ENCODE data around the gene ATXN2. TPM values are rescaled to one million over a fixed set of nuclear protein-coding genes. Genes with fewer than 3 reads are reported as not detected.

ATXN2 gene
- total RNA-seq, 1 donor from 2014 or later, result 66.8 TPM

DNA sequence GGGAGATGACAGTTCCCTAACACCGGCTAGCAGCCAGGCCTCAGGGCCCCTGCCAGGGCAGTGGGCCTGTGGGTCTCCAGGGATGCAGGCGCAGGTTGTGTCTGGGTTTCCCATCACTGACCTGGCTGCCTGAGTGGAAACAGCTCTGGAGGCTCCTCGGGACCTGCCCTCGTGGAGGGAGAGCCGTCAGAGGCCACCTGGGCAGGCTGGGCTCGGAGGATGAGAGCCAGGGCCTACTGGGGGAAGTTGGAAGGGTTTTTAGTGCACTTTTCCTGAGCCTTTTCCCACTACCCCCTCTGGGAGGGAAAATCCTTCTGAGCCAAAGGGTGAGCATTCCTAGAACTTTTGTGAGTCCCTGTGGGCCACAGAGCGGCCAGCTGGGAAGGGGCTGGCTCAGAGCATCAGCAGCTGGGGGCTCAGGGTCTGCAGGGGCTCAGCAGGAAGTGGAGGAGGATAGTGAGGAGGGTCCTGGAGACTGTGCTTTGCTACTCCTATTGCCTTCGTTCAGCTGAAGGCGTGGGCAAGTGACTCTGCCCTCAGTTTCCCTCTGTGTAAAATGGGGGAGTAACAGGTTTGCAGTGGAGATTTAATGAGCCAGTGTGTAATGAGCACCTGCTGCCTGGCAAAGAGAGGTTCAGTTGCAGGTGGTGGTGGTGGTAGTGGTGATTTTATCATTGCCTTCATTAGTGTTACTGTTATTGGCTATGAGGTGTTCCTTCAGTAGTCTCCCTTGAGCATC, 191.6 kb downstream of the ATXN2 start:
- no peaks in the 10 kb centered on the region for H3K9me3 Mint-ChIP-seq (ENCODE audit: low read depth)
- TF ChIP-seq, protein P1, sequence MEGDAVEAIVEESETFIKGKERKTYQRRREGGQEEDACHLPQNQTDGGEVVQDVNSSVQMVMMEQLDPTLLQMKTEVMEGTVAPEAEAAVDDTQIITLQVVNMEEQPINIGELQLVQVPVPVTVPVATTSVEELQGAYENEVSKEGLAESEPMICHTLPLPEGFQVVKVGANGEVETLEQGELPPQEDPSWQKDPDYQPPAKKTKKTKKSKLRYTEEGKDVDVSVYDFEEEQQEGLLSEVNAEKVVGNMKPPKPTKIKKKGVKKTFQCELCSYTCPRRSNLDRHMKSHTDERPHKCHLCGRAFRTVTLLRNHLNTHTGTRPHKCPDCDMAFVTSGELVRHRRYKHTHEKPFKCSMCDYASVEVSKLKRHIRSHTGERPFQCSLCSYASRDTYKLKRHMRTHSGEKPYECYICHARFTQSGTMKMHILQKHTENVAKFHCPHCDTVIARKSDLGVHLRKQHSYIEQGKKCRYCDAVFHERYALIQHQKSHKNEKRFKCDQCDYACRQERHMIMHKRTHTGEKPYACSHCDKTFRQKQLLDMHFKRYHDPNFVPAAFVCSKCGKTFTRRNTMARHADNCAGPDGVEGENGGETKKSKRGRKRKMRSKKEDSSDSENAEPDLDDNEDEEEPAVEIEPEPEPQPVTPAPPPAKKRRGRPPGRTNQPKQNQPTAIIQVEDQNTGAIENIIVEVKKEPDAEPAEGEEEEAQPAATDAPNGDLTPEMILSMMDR (IDR thresholded peaks at IDR 0.05), result peak; percentile 10
- H3K4me3 Mint-ChIP-seq (ENCODE audit: unreplicated experiment), result peak overlapping the region; percentile 78
- peaks cover 80% of the 10 kb centered on the region for H3K4me1 Mint-ChIP-seq (ENCODE audit: low read depth)
- H3K27me3 Mint-ChIP-seq (ENCODE audit: low read depth), result no peaks in the 10 kb centered on the region
- no peaks in the 10 kb centered on the region for H3K36me3 Mint-ChIP-seq (ENCODE audit: low read depth)
- DNase-seq (ENCODE audit: low spot score), result no peak
- H3K27ac Mint-ChIP-seq (ENCODE audit: unreplicated experiment), result peak overlapping the region; percentile 53

DNA sequence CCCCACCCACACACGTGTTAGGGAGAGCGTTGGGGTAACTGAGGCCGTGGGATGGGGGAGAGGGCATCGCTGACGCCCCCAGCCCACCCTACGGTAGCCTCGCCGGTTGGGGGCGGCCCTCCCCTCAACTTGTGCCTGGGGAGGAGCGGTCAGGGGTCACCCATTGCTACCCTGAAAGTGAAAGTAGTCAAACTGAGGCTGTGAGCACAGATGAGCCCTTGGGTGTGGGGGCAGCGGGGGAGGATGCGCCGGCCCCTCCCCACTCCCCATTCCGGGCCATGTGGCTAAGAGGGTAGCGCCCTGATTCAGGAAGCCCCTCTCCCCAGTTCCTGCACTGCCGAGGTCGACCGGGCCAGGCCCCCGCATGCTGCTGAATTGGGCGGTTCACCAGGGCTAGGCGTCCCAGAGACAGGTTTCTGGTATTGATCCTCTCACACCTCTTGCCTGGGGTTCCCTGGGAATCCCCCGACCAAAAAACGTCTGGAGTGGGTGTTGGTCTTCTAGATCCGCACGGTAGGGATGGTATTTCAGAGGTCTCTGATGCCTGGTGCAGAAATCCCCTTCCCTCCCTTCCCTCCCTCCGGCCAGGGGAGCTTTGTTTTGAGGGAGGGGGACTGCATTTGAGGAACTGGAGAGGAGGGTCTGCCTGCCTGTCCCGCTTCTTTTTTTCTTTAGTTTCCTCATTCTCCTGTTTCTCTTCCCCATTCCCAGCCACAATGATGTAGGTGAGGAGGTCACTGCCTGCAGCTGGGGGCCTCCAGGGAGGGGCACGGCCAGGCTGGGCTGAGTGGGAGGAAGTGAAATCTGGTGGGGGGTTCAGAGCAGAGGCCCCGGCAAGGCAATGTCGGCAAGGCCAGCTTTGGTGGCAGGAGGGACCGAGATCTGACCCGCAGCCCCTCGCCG, 192.4 kb downstream of the ATXN2 start:
- Mint-ChIP-seq H3K9me3 (ENCODE audit: low read depth) (no peaks in the 10 kb centered on the region), H3K36me3 (ENCODE audit: low read depth) (no peaks in the 10 kb centered on the region), H3K27me3 (ENCODE audit: low read depth) (no peaks in the 10 kb centered on the region), H3K27ac (ENCODE audit: unreplicated experiment) (peak overlapping the region; percentile 74), H3K4me1 (ENCODE audit: low read depth) (peaks cover 72% of the 10 kb centered on the region), H3K4me3 (ENCODE audit: unreplicated experiment) (peak overlapping the region; percentile 78)
- TF ChIP-seq, protein P1 (IDR thresholded peaks at IDR 0.05), result no peak
- no peak for DNase-seq (ENCODE audit: low spot score)

DNA sequence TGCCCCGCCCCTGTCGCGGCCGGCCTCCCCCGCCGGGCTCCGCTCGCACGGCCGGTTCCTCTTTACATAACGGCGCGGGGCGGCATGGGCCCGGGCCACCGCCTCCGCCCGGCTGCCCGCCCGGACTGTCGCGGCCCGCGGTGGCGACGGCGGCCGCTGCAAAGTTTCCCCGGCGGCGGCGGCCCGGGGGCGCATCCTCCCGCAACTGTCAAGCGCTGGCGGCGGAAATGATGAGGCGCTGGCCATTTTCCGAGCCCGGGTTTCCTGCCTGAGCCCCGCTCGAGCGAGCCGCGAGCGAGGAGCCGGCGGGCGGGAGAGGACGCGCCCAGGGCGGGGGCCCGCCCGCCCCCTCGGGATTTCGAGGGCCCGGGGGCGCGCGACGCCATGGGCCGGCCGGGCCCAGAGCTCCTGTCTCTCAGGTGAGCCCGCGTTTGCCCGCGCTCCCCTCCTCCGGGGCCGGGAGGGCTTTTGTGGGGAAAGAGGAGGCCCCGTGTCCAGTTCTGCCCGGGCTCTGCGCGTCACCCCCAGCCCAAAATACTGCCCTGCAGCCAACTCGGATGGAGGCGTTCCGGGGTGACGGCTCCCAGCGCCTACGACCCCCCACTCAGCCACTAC, 193.1 kb downstream of the ATXN2 start, which contains the start of gene SH2B3:
SH2B3 (plus strand) TSS at position 65 of the 615 bp plus-strand sequence. CDS start 12,223 bp downstream, outside the sequence.
- DNase-seq (ENCODE audit: low spot score), result no peak
- no peaks in the 10 kb centered on the region for H3K27me3 Mint-ChIP-seq (ENCODE audit: low read depth)
- TF ChIP-seq, protein P1 (IDR thresholded peaks at IDR 0.05), result no peak
- H3K27ac Mint-ChIP-seq (ENCODE audit: unreplicated experiment), result peak within 1 kb of the TSS; percentile 74
- H3K36me3 Mint-ChIP-seq (ENCODE audit: low read depth), result no peaks in the 10 kb centered on the region
- peak within 1 kb of the TSS; percentile 81 for H3K4me3 Mint-ChIP-seq (ENCODE audit: unreplicated experiment)
- peaks cover 66% of the 10 kb centered on the region for H3K4me1 Mint-ChIP-seq (ENCODE audit: low read depth)
- no peaks in the 10 kb centered on the region for H3K9me3 Mint-ChIP-seq (ENCODE audit: low read depth)

DNA sequence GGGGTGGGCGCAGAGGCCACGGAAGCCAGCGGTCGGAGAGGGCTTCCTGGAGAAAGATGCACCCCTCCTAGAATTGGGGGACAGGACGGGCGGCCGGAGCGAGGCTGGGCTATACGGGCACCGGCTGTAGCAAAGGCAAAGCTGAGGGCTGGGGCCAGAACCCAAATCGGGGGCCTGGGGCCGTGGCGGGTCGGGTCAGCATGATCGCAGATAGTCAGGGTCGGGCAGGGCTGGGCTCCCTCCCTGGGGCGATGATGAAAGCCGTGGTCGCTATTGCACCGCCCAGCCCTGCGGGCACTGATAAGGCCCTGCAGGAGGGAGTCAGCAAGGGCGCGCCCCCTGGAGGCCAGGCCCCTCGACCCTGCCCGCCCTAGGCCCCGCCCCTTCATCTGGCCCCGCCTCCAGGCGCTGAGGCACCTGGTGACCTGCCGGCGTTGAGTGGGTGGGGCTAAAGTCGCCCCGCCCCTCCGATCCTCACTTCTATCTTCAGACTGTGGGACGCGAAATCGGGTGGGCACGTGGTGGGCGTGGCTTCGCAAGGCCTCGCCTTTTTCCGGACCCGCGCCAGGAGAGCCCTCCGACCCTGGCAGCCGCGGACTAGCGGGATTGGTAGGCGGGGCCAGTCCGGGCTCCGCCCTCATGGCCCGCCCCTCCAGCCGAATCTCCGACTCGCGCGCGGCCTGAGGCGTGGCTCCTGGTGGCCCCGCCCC, 193.8 kb downstream of the ATXN2 start:
- Mint-ChIP-seq H3K27ac (ENCODE audit: unreplicated experiment) (peak overlapping the region; percentile 66), H3K36me3 (ENCODE audit: low read depth) (no peaks in the 10 kb centered on the region), H3K4me3 (ENCODE audit: unreplicated experiment) (peak overlapping the region; percentile 81), H3K9me3 (ENCODE audit: low read depth) (no peaks in the 10 kb centered on the region), H3K27me3 (ENCODE audit: low read depth) (no peaks in the 10 kb centered on the region), H3K4me1 (ENCODE audit: low read depth) (peaks cover 59% of the 10 kb centered on the region)
- no peak for DNase-seq (ENCODE audit: low spot score)
- TF ChIP-seq, protein P1 (IDR thresholded peaks at IDR 0.05), result peak; percentile 69

Measured in chondrocyte (in vitro differentiated cells).